ENCODE results near the gene LGALS9C.
"Not testable (repeated sequence)": the region's sequence is repeated elsewhere in the genome, so short reads cannot be mapped to it uniquely, and the experiment has no call there.

The LGALS9C gene

GRCh38 chr17:18463831-18464502 lies 12.6 kb upstream of the LGALS9C start:
- not testable (repeated sequence) for H3K4me3 ChIP-seq (ENCODE audit: low read length); H3K9me3 ChIP-seq (ENCODE audit: control insufficient read depth, low read length); H3K4me1 ChIP-seq (ENCODE audit: control insufficient read depth, insufficient read depth, low read length); H3K9ac ChIP-seq (ENCODE audit: low read length); DNase-seq (ENCODE audit: low read depth); H3K27me3 ChIP-seq (replicated peaks; ENCODE audit: control insufficient read depth, insufficient read depth, low read length); H3K36me3 ChIP-seq (ENCODE audit: control insufficient read depth, insufficient read depth, low read length, severe bottlenecking)

DNA sequence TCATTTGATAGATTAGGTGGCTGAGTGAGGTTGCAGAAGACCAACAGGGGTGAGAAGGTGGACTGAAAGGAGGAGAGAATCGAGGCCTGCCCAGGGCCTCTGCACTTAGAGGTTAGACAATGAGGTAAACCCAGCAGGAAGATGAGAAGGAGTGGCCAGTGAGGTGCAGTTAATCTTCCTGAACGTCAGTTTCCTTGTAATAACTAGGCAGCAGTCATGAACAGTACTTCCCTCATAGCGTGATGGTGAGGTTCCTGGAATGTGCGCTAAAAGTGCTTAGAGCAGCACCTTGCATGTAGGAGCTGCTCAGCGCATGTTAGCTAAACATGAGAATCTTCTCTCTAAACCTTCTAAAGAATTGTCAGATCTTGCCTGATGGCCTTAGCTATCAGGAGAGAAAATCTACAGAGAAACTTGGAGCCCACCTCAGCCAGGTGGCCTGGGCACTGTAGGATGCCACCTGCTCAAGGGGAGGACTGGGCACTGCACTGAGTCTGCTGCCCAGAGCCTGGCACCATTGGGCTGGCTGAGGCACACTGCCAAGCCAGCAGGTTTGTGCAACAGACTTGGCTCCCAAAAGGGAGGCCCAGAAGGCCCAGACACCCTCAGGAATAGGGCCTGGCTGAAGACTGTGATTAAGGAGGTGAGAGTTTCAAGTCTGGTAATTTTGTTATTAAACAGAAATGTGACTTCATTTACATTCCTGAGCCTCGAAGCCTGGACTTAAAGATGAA lies 10.2 kb upstream of the LGALS9C start:
- H3K4me3 ChIP-seq (ENCODE audit: low read length); H3K9ac ChIP-seq (ENCODE audit: low read length); H3K9me3 ChIP-seq (ENCODE audit: control insufficient read depth, low read length); H3K4me1 ChIP-seq (ENCODE audit: control insufficient read depth, insufficient read depth, low read length); DNase-seq (ENCODE audit: low read depth); H3K27me3 ChIP-seq (replicated peaks; ENCODE audit: control insufficient read depth, insufficient read depth, low read length); H3K36me3 ChIP-seq (ENCODE audit: control insufficient read depth, insufficient read depth, low read length, severe bottlenecking): not testable (repeated sequence)

DNA sequence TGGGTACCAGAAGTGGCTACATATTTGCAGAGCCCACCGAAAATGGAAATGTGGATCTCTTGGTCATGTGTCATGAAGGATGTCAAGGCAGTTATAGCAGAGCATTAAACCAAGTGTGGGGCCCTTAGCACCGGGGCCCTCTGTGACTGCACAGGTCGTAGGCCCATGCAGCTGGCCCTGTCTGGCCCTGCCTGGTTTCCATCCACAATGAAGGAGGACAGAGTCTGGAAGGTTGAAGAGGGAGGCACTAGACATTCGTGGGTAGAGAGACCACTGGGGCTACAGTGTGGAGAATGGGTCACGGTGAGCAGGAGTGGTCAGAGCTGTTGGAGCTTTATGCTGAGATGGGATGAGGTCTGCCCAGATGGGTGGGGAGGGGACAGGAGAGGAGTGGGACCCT lies 9.6 kb upstream of the LGALS9C start:
- DNase-seq (ENCODE audit: low read depth): not testable (repeated sequence)

DNA sequence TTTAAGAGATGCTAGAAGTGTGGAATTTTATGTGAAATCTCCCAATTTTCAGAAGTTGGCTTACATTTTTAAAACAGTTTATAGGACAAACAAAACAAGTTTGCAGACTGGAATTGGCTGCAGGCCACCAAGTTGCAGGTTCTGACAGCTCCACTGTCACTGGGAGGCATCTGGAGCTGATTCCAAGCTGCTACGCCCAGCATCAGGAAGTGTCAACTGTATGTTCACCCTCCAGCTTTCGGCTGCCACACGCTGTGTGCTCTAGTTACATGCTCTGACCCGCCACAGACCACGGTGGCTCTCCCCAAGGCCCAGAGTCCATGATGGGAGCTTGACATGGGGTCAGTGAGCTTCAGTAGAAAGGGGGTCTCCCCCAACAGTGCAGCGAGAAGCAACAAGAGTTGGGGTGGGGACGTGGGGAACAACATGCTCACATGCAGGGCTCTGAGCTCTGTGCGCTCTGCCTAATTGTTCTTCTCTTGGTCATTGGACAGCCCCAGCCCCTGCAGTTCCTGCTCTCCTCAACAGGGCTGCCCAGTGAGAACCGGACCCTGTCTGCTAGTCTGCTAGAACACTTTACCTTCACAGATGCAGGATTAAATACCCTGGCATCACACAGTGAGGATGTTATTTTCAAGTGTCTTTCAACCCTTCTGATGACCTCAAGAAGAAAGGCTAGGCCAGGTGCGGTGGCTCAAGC lies 8.0 kb upstream of the LGALS9C start:
- not testable (repeated sequence) for H3K4me1 ChIP-seq (ENCODE audit: control insufficient read depth, insufficient read depth, low read length); H3K27me3 ChIP-seq (replicated peaks; ENCODE audit: control insufficient read depth, insufficient read depth, low read length); DNase-seq (ENCODE audit: low read depth); H3K9ac ChIP-seq (ENCODE audit: low read length); H3K9me3 ChIP-seq (ENCODE audit: control insufficient read depth, low read length); H3K36me3 ChIP-seq (ENCODE audit: control insufficient read depth, insufficient read depth, low read length, severe bottlenecking); H3K4me3 ChIP-seq (ENCODE audit: low read length)

More for the DNA sequence above, 9.6 kb upstream of the LGALS9C start:
- H3K4me3 ChIP-seq (ENCODE audit: low read length); H3K9ac ChIP-seq (ENCODE audit: low read length); H3K4me1 ChIP-seq (ENCODE audit: control insufficient read depth, insufficient read depth, low read length); H3K9me3 ChIP-seq (ENCODE audit: control insufficient read depth, low read length); H3K27me3 ChIP-seq (replicated peaks; ENCODE audit: control insufficient read depth, insufficient read depth, low read length); H3K36me3 ChIP-seq (ENCODE audit: control insufficient read depth, insufficient read depth, low read length, severe bottlenecking): not testable (repeated sequence)

DNA sequence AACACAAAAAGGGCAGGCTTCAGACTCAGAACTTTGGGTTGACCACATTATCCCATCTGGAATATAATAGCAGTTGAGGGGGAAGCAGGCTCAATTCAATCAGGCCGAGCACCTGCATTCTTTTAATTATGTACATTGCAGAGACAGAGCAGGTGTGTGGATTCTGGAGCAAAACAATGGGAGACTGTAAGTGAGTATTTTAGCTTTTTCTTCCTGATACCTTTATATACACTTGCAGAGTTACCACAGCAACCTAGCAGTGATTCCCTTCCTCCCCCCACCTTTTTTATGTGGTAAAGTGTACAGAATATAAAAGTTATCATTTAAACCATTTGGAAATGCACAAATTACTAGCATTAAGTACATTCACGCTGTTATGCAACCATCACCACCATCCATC lies 6.8 kb upstream of the LGALS9C start:
- DNase-seq (ENCODE audit: low read depth); H3K9ac ChIP-seq (ENCODE audit: low read length); H3K4me1 ChIP-seq (ENCODE audit: control insufficient read depth, insufficient read depth, low read length); H3K36me3 ChIP-seq (ENCODE audit: control insufficient read depth, insufficient read depth, low read length, severe bottlenecking); H3K27me3 ChIP-seq (replicated peaks; ENCODE audit: control insufficient read depth, insufficient read depth, low read length); H3K4me3 ChIP-seq (ENCODE audit: low read length); H3K9me3 ChIP-seq (ENCODE audit: control insufficient read depth, low read length): not testable (repeated sequence)

- H3K4me1 ChIP-seq (ENCODE audit: control insufficient read depth, insufficient read depth, low read length); DNase-seq (ENCODE audit: low read depth); H3K36me3 ChIP-seq (ENCODE audit: control insufficient read depth, insufficient read depth, low read length, severe bottlenecking); H3K27me3 ChIP-seq (replicated peaks; ENCODE audit: control insufficient read depth, insufficient read depth, low read length); H3K9me3 ChIP-seq (ENCODE audit: control insufficient read depth, low read length); H3K4me3 ChIP-seq (ENCODE audit: low read length); H3K9ac ChIP-seq (ENCODE audit: low read length): not testable (repeated sequence)
Observed at GRCh38 chr17:18470345-18470930, 6.2 kb upstream of the LGALS9C start.

GRCh38 chr17:18473967-18474366 lies 2.6 kb upstream of the LGALS9C start:
- H3K36me3 ChIP-seq (ENCODE audit: control insufficient read depth, insufficient read depth, low read length, severe bottlenecking); DNase-seq (ENCODE audit: low read depth); H3K4me1 ChIP-seq (ENCODE audit: control insufficient read depth, insufficient read depth, low read length); H3K9ac ChIP-seq (ENCODE audit: low read length); H3K4me3 ChIP-seq (ENCODE audit: low read length); H3K27me3 ChIP-seq (replicated peaks; ENCODE audit: control insufficient read depth, insufficient read depth, low read length); H3K9me3 ChIP-seq (ENCODE audit: control insufficient read depth, low read length): not testable (repeated sequence)

DNA sequence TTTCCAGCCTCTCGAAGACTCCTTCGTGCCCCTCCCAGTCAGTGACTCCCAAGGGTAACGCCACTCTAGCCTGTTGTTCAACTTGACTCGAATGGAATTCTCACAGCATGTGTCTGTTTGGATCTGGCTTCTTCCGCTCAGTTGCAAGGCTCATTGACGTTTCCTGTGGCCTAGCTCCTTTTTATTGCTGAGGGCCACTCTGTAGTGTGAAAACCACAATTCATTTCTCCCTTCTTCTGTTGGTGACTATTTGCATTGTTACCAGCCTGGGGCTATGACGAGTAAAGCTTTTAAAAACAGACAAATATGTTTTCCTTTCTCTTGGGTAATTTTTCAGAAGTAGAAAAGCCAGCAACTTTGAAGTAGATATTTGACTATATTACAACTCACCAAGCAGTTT lies 1.8 kb upstream of the LGALS9C start:
- not testable (repeated sequence) for H3K36me3 ChIP-seq (ENCODE audit: control insufficient read depth, insufficient read depth, low read length, severe bottlenecking); H3K4me1 ChIP-seq (ENCODE audit: control insufficient read depth, insufficient read depth, low read length); H3K9ac ChIP-seq (ENCODE audit: low read length); H3K27me3 ChIP-seq (replicated peaks; ENCODE audit: control insufficient read depth, insufficient read depth, low read length); H3K9me3 ChIP-seq (ENCODE audit: control insufficient read depth, low read length); DNase-seq (ENCODE audit: low read depth); H3K4me3 ChIP-seq (ENCODE audit: low read length)

GRCh38 chr17:18477367-18477766 lies 778 bp downstream of the LGALS9C start:
- not testable (repeated sequence) for DNase-seq (ENCODE audit: low read depth); H3K9me3 ChIP-seq (ENCODE audit: control insufficient read depth, low read length); H3K4me3 ChIP-seq (ENCODE audit: low read length); H3K4me1 ChIP-seq (ENCODE audit: control insufficient read depth, insufficient read depth, low read length); H3K36me3 ChIP-seq (ENCODE audit: control insufficient read depth, insufficient read depth, low read length, severe bottlenecking); H3K27me3 ChIP-seq (replicated peaks; ENCODE audit: control insufficient read depth, insufficient read depth, low read length); H3K9ac ChIP-seq (ENCODE audit: low read length)

DNA sequence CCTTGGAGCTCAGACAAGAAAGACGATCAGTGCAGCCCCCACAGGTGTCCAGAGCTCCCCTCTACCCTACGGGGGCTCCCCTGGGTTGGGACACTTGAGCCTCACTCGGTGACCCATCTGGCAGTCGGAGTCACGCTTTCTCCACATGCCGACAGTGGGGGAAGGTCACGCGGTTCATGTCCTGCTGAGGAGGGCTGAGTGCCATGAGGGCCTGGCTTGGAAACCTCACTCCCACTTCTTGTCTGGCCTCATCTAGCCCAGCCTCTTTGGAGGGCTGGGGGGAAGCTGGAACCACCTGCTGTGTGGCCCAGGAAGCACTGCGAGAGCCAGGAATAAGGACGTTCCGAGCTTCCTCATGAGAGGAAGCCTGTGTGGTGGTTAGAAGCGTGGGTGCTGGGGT lies 1.8 kb downstream of the LGALS9C start:
- not testable (repeated sequence) for DNase-seq (ENCODE audit: low read depth); H3K36me3 ChIP-seq (ENCODE audit: control insufficient read depth, insufficient read depth, low read length, severe bottlenecking); H3K9ac ChIP-seq (ENCODE audit: low read length); H3K27me3 ChIP-seq (replicated peaks; ENCODE audit: control insufficient read depth, insufficient read depth, low read length); H3K4me1 ChIP-seq (ENCODE audit: control insufficient read depth, insufficient read depth, low read length); H3K4me3 ChIP-seq (ENCODE audit: low read length); H3K9me3 ChIP-seq (ENCODE audit: control insufficient read depth, low read length)

DNA sequence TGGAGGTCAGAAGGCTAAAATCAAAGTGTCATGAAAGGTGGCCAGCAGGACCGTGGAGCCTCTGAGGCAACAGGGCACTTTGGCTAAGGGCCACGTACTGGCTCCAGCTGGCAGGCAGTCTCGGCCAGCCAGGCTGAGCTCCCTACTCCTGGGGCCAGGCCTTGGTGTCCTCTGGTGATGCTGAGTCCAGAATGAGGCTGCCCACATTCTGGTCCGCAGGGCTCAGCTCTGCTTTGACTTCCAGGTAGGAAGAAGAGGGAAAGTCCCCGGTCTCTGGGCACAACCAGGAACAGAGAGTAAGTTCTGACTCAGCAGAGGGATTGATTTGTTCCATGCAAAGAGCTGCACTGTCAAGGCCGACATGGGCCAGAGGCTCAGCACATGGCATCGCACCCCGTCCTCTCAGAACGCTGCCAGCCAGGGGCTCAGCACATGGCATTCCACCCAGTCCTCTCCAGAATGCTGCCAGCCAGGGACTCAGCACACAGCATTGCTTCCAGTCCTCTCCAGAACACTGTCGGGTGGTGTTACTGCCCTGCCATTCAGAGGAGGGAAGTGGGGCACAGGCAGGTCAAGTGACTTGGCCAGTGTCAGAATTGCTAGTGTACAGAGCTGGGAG lies 2.5 kb downstream of the LGALS9C start:
- H3K36me3 ChIP-seq (ENCODE audit: control insufficient read depth, insufficient read depth, low read length, severe bottlenecking); H3K27me3 ChIP-seq (replicated peaks; ENCODE audit: control insufficient read depth, insufficient read depth, low read length); H3K9ac ChIP-seq (ENCODE audit: low read length); H3K4me1 ChIP-seq (ENCODE audit: control insufficient read depth, insufficient read depth, low read length); H3K4me3 ChIP-seq (ENCODE audit: low read length); H3K9me3 ChIP-seq (ENCODE audit: control insufficient read depth, low read length); DNase-seq (ENCODE audit: low read depth): not testable (repeated sequence)
